GM12892 (cell line): Measurements from ENCODE around the gene MYO5C.
A peak's percentile ranks its signal among the peaks of the same experiment; 100 is the strongest.
"Not testable (repeated sequence)": the region's sequence is repeated elsewhere in the genome, so short reads cannot be mapped to it uniquely, and the experiment has no call there.

ENCODE experiments used
- DNase-seq: peaks from one replicate; pipeline ENCODE4 v3.0.0; 2011; ENCODE audit not compliant: insufficient read length
- FAIRE-seq: peaks from 2 replicates; lab custom pipeline; 2011; peaks lifted over from hg19 to GRCh38; lab: Jason Lieb, UNC
- POLR2A ChIP-seq: IDR thresholded peaks from 2 replicates; pipeline ENCODE4 v1.6.1; 2011; ENCODE audit warnings: low read depth, low read length, control low read depth
- POLR2AphosphoS5 ChIP-seq: IDR thresholded peaks from 2 replicates; pipeline ENCODE4 v1.6.1; 2011; ENCODE audit warnings: low read depth, low read length, control low read depth
- TAF1 ChIP-seq: IDR thresholded peaks from 2 replicates; pipeline ENCODE4 v1.6.1; 2011; ENCODE audit warnings: low read depth, mild to moderate bottlenecking, control low read depth, low read length, borderline replicate concordance

Gene MYO5C

DNA sequence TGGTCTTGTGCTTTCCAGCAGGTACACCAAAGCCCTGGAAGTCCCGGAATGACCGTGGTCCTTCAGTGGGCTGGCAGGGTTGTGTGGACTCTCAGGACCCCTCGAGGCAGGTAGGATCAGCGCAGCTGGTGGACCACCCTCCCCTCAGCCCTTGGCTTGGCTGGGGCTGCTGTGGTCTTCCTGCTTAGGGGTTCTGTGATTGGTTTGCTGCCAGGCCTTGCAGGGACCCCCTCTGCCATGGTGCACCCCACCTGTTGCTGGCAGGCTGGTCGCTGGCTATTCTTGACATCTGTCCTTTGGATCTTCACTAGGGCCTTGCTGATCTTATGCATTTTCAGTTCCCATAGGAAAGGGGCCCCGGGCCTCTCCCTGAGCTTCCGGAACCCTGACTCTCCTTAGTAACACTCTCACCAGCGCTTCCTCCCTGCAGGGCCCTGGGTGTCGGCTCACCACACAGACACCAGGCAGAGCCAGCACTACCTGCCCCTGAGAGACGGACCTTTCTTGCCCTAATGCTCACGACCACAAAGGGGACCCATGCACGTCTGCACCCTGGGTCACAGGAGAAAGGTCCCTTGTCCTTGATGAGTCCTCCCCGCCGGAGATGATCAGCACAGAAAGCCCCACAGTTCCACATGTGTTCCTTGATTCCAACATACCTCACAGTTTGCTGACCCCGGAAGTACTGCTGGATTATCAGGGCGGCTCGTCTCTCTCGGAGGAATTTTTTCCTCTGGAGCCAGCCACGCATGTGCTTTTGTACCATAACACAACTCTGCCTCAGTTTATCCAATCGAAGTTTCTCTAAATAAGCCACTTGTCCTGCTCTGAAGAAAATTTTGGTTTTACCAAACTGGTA is 51.7 kb downstream of the MYO5C start:
- DNase-seq (no peak), FAIRE-seq (no peak)
- no peak for TF ChIP-seq TAF1
- TF ChIP-seq POLR2AphosphoS5, result no peak
- no peak for TF ChIP-seq POLR2A

DNA sequence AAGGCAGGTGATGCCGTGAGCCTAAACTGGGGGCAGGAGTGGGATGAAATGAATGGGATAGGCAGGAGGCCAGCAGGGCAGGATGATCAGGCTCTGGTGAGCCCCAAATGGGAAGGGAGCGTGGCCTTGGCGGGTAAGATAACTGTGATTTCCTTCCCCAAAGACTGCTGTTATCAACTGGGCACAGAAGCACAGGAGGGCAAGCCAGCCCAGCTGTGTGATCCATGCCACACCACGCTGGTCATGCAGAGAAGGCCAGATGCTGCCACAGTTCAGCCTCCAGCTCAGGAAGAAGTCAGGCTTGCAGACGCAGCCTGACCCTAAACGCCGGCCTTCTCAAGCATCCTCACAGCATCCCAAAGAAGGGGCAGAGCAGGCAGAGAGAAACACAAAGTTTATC is 52.3 kb downstream of the MYO5C start:
- DNase-seq (no peak), FAIRE-seq (no peak)
- TF ChIP-seq TAF1 (no peak), POLR2AphosphoS5 (no peak), POLR2A (no peak)

DNA sequence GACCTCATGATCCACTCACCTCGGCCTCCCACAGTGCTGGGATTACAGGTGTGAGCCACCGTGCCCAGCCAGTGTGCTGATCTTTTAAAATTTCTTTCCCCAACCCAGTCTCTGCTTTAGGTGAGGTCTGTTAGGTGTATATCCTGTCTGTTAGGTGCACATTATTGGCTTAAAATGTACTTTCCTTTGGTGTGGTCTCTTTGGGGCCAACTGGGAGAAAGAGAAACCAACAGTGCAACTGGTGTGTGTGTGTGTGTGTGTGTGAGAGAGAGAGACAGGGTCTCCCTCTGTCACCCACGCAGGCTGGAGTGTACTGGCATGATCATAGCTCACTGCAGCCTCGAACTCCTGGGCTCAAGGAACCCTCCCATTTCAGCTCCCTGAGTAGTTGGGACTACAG is 54.1 kb downstream of the MYO5C start:
- no peak for FAIRE-seq
- no peak for TF ChIP-seq POLR2A
- TF ChIP-seq POLR2AphosphoS5, result no peak
- TF ChIP-seq TAF1, result no peak
- no peak for DNase-seq

DNA sequence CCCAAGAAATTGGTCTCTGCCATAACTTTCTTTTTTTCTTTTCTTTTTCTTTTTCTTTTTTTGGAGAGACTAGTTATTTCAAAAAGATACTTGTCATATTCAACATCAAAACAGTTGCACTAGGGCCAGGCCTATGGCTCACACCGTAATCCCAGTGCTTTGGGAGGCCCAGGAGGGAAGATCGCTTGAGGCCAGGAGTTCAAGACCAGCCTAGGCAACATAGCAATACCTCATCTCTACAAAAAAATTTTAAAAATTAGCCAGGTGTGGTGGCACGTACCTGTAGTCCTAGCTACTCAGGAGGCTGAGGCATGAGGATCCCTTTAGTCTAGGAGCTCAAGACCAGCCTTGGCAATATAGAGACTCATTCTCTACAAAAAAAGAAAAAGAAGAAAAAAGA is 55.4 kb downstream of the MYO5C start:
- no peak for DNase-seq
- TF ChIP-seq TAF1 (no peak), POLR2AphosphoS5 (no peak), POLR2A (no peak)
- no peak for FAIRE-seq

DNA sequence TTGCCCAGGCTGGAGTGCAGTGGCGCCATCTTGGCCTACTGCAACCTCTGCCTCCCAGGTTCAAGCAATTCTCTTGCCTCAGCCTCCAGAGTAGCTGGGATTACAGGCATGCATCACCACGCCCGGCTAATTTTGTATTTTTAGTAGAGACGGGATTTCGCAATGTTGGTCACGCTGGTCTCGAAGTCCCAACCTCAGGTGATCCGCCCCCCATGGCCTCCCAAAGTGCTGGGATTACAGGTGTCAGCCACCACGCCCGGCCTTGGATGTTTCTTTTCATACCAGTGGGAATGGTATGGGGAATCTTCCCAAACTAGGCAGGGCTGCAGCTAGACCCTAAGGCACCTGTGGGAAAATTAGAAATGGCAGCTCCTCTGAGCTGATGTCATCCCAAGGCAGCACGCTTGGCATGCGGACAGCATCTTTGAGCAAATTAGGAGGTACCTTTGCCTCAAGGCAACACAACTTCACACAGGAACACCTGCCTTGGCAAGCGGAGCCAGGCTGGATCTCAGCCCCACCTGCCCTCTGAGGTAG is 56.5 kb downstream of the MYO5C start:
- not testable (repeated sequence) for FAIRE-seq, DNase-seq

DNA sequence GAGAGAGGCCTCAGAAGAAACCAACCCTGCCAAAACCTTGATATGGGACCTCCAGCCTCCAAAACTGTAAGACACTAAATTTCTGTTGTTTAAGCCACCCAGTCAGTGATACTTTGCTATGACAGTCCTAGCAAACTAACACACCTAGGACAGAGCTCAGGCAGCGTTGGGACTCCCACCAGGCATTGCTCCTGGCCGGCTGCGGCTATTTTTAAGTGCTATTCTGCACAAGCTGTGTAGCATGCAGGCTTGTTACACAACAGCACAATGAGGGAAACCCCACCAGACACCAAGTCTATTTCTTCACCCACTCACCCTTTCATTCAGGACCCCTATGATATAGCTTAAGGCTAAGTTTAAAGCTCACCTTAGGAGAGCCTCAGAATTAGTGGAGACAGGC is 57.5 kb downstream of the MYO5C start:
- FAIRE-seq (no peak), DNase-seq (no peak)
- no peak for TF ChIP-seq POLR2AphosphoS5
- no peak for TF ChIP-seq TAF1
- no peak for TF ChIP-seq POLR2A

DNA sequence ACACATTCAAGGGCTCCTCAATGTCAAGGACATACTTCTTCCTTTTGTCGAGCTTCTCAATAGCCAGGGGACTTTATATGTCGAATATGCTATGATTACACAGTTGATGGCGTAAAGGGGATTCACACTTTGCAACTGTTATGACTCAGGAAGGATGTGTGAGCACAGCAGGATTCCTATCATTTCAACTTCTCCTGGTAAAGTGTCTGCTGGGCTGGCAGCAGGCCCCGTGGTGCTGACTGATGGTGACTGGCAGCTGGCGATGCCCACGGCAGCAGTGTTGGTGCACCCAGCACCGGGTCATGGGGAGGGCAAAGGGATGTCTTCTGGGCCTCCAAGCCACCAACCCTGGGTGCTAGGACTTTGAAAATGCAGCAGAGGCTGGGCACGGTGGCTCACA is 59.6 kb downstream of the MYO5C start:
- no peak for TF ChIP-seq TAF1
- TF ChIP-seq POLR2A, result no peak
- TF ChIP-seq POLR2AphosphoS5, result no peak
- DNase-seq (no peak), FAIRE-seq (peak; percentile 70)

DNA sequence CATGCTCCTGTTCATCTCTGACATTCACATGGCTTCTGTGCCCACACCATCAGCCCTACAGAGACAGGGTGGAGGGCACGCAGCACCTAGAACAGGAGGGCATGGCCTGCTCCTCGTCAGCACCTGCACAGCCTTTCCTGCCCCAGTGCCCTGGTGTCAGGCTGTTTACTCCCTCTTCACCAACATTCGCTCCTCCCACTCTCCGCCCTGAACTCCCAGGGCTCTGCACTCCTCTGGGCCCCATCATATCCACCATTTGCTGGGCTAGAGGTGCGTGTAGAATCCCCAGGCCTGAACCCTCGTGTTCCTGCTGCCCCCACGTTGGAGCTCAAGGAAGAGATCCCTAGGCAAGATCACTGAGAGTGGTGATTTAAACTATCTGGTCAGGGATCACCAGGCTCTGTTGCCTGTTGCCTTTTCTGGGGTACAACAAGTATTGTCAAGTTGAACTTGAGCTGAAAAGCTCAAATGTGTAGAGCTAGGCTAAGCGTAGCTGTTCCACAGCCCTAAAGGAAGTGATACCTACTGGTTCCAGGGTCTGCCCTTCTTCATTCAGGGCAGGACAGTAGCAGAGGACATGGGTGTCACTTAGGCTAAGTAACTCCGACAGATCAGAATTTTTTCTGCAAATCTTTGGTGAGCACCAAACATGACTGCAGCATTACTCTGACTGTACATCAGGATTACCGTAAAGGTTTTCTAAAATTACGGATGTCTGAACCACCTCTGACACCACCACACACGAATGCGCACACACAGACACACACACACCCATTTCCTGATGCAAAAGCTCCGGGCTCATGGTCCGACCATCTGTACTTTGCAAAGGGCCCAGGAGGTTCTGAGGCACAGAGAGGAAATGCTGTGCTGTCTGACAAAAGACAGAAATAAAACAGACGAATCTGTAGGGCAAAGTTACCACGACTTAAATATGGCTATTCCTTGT is 60.7 kb downstream of the MYO5C start:
- peak; percentile 92 for FAIRE-seq
- DNase-seq, result no peak
- no peak; the same call in 1 of the 2 replicates for TF ChIP-seq POLR2A
- TF ChIP-seq TAF1, result no peak
- 0 out of 2 replicates have a peak, but pooled peaks have one; percentile 22 for TF ChIP-seq POLR2AphosphoS5

DNA sequence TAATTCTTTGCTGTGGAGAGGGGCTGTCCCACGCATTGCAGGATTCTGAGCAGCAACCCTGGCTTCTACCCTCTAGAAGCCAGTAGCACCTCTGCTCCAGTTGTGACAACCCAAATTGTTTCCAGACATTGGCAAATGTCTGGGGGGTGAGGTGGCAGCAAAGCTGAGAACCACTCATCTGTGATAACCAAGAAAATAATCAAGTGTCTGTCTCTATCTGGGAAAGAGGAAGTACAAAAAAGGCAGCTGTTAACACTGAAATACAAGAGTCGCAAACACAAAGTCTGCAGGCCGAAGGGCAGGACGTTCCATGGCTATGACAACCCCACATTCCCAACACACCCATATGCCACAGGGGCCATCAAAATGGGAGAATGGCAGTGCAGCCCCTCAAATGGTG is 62.2 kb downstream of the MYO5C start:
- FAIRE-seq, result peak; percentile 87
- DNase-seq, result no peak

DNA sequence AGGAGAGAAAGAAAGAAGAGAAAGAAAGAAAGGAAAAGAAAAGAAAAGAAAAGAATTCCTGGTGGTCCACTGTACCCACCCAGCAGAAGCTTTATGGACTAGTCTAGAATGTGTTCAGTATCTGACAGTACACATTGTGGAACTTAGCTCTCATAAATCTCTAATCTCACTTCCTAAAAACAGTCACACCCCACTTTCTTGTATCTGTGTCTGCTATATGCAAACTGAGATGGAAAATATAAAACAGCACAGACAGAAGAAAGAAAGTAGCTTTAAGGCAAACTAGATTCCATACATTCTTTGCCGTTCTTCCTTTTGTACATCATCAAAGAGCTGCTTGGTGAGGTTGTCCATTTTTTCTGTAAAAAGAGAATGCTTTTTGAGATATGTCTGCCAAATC is 63.3 kb downstream of the MYO5C start:
- FAIRE-seq (no peak), DNase-seq (no peak)
- TF ChIP-seq POLR2AphosphoS5, result no peak
- TF ChIP-seq TAF1, result no peak
- no peak for TF ChIP-seq POLR2A

More for the DNA sequence above, 62.2 kb downstream of the MYO5C start:
- no peak for TF ChIP-seq POLR2A
- 0 out of 2 replicates have a peak, but pooled peaks have one; percentile 3 for TF ChIP-seq TAF1

DNA sequence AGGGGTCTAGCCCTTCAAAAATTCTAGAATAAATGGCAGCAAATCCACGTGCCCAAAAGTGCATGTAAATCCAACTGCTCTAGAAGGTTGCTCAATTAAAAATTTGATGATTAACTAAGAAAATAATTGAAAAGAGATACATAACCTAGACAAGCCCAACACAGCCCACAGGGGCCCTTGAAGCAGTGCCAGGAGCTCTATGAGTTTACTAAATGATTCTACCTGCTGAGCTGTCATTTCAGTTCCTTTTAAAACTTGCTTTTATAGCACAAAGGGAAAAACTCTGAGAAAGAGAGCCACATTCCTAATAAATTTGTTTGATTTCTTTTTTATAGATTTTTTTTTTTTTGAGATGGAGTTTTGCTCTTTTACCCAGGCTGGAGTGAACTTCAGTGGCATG is 65.5 kb downstream of the MYO5C start:
- TF ChIP-seq TAF1 (no peak), POLR2AphosphoS5 (no peak), POLR2A (no peak)
- no peak for FAIRE-seq
- no peak for DNase-seq
